Fibroblast of skin of right biceps (primary cell): Measurements from ENCODE around the gene TPX2.

Experiments used
- DNase-seq: peaks from one replicate; pipeline ENCODE4 v3.0.0-alpha.2; 2013

The TPX2 gene

DNA sequence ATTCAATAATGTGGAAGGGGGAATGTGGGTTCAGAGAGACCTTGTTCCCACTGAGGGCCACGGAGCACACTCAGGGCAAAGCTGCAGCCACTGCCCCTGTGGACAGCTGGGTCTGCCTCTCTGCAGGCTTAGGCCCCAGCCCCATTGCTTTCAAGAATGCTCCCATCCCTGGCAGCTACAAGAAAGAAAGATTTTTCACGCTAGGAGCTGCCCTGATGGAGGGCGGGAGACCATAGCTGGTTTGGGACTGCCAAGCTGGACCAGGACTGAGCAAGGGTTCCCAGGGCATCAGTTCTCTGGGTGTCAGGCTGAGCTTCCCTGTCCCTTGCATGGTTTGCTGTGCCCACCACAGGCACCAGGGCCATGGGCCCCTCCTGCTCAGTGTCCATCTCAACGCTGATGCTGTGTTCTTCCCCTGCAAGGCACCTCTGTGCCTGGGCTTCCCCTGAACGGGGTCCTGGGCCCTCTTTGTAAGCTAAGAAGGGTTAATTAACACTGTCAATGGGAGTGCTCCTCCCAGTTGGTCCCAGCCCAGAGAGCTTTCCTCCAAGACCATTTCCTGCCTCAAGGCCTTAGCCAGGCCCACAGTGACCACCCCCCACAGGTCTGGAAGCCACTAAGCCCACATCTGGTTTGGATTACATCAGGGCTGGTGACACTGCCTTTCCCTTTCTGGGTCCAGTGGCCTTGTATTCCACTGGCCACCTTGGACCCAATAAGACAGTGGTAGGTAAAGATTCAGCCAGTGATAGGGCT, 97.9 kb downstream of the TPX2 start:
- DNase-seq = peak; percentile 50

- DNase-seq = peak; percentile 72
Observed at GRCh38 chr20:31837896-31838397, 98.9 kb downstream of the TPX2 start.

DNA sequence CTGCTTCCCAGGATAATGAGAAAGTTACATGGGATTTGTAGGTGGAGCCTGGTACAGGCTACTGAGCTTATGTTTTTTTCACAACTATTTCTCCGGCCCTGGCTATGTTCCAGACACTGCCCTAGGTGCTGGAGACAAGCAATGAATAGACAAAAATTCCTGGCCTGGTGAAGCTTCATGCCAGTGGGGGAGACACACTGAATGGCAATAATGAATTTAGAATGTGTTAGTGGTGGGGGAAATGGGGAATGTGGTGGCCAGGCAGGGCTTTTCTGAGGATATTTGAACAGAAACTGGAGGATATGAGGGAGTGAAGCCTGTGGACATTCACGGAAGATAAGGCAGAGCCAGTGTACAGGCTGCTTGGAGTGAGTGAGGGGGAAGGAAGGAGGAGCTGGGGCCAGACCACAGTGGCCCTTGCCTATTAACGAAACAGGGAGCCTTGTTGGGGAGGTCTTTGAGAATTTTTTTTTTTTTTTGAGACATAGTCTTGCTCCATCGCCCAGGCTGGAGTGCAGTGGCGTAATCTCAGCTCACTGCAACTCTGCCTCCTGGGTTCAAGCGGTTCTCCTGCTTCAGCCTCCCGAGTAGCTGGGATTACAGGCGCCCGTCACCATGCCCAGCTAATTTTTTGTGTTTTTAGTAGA, 99.7 kb downstream of the TPX2 start:
- peak; percentile 32 for DNase-seq

GRCh38 chr20:31839782-31840487, 100.8 kb downstream of the TPX2 start:
- no peak for DNase-seq

- no peak for DNase-seq
Observed at GRCh38 chr20:31840906-31841816, 102.1 kb downstream of the TPX2 start.

GRCh38 chr20:31841928-31842327, 102.8 kb downstream of the TPX2 start:
- peak; percentile 80 for DNase-seq

GRCh38 chr20:31842471-31843157, 103.5 kb downstream of the TPX2 start:
- DNase-seq = peak; percentile 70

- no peak for DNase-seq
Observed at GRCh38 chr20:31843288-31843687, 104.2 kb downstream of the TPX2 start.

DNA sequence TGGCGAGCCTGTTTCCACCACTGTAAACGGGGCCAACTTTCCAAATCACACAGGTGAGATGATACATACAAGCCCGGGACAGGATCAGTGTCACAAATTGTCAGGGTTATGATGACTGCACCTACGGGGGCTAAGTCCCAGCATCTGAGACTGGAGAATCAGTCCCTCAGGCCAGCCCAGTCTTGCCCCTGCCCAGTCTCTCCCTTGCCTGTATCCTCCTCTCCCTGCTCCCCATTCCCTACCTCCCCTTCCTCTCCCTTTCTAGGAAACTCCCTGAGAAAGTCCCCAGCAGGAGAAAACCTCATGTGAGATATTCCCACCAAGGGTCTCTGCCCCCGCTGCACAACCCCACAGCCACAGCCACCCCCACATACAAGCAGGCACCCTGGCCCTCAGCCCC, 104.8 kb downstream of the TPX2 start:
- DNase-seq = no peak

DNA sequence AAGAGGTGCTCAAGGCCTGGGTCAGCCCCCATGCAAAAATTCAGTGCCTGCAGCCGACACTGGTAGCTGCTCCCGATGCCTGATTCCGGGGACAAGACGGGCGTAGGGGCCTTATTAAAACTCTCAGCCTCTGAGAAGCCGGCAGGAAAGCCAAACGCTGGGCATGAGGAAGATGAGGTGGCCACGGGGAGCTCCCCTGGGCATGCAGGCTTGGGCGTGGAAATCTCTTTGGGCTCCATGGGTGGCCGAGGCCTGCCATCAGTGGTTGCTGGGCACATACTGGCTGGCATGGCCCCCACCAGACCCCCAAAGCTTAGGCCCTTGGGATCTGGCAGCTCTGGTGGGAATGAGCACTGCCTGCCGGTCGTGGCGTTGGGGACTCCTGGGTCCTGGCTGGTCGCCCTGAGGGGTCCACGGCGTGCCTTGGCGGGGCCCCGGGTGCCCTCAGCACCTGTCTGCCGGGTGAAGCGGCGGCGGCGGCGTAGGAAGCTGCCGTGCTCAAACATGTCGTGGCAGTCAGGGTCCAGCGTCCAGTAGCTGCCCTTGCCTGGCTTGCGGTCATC, 105.7 kb downstream of the TPX2 start:
- no peak for DNase-seq

DNA sequence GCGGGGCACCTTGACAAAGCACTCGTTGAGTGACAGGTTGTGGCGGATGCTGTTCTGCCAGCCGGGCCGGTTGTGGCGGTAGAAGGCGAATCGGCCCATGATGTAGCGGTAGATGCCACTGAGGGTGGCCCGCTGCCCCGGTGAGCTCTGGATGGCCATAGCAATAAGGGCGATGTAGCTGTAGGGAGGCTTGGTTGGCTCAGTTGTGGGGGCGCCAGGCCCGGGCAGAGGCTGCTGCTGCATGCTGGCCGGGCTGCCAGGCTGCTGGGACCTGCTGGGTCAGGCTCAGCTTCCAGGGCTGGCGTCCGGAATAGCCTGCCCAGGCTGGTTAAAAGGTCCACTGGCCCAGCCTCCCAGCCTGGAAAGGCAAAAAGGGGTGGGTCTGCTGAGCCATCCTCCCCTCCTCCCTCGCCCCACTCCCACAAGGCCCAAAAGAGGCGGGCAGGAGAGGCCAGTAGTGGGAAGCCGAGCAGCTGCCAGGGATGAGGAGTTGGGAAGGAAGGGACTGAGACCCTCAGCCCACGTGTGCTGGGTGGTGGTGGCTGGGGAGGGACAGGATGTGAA, 106.3 kb downstream of the TPX2 start, which contains the start of gene FOXS1:
Gene FOXS1, minus strand, starts transcription at position 305 of the 564 bp plus-strand sequence. Its CDS starts 62 bp downstream, at position 243.
- peak; percentile 19 for DNase-seq

- DNase-seq = no peak
Observed at GRCh38 chr20:31846793-31847138, 107.7 kb downstream of the TPX2 start.

GRCh38 chr20:31848088-31848999, 109.3 kb downstream of the TPX2 start:
- no peak for DNase-seq

- DNase-seq = no peak
Observed at GRCh38 chr20:31849306-31849930, 110.3 kb downstream of the TPX2 start.
